ENCODE results near the gene TNS1.

TNS1 gene

GRCh38 chr2:217908544-217908943, 94.3 kb downstream of the TNS1 start:
- no peak for DNase-seq

- DNase-seq: no peak
These were observed 95.5 kb downstream of the TNS1 start for GRCh38 chr2:217907266-217907665.

- no peak for DNase-seq
These were observed 96.0 kb downstream of the TNS1 start for GRCh38 chr2:217906798-217907197.

- peak; percentile 36 for DNase-seq
These were observed 96.9 kb downstream of the TNS1 start for GRCh38 chr2:217905896-217906295.

- DNase-seq: peak; percentile 51
These were observed 97.4 kb downstream of the TNS1 start for GRCh38 chr2:217905395-217905794.

GRCh38 chr2:217904614-217904965, 98.2 kb downstream of the TNS1 start:
- no peak for DNase-seq

- no peak for DNase-seq
These were observed 98.8 kb downstream of the TNS1 start for GRCh38 chr2:217903859-217904613.

- no peak for DNase-seq
These were observed 99.5 kb downstream of the TNS1 start for GRCh38 chr2:217903142-217903858.

GRCh38 chr2:217902379-217903141, 100.2 kb downstream of the TNS1 start:
- peak; percentile 87 for DNase-seq

- DNase-seq: peak; percentile 82
These were observed 100.9 kb downstream of the TNS1 start for GRCh38 chr2:217901835-217902378.

GRCh38 chr2:217901400-217901799, 101.4 kb downstream of the TNS1 start:
- DNase-seq: no peak

GRCh38 chr2:217900780-217901360, 101.9 kb downstream of the TNS1 start:
- DNase-seq: no peak

GRCh38 chr2:217900010-217900779, 102.6 kb downstream of the TNS1 start:
- DNase-seq: peak; percentile 60

GRCh38 chr2:217899231-217900009, 103.4 kb downstream of the TNS1 start:
- DNase-seq: peak; percentile 72

- DNase-seq: no peak
These were observed 104.7 kb downstream of the TNS1 start for GRCh38 chr2:217897816-217898806.

GRCh38 chr2:217897091-217897715, 105.6 kb downstream of the TNS1 start:
- DNase-seq: no peak

GRCh38 chr2:217895070-217895635, 107.6 kb downstream of the TNS1 start:
- no peak for DNase-seq

GRCh38 chr2:217893440-217893839, 109.4 kb downstream of the TNS1 start:
- DNase-seq: no peak

GRCh38 chr2:217892560-217892959, 110.2 kb downstream of the TNS1 start:
- DNase-seq: no peak

All from MV-4-11 (cell line).